HT1080 (cell line): ENCODE results near the gene GSTP1. TPM values are rescaled to one million over a fixed set of nuclear protein-coding genes. Genes with fewer than 3 reads are reported as not detected.
A peak's percentile ranks its signal among the peaks of the same experiment; 100 is the strongest.

Source experiments
- DNase-seq: peaks from one replicate; pipeline ENCODE4 v3.0.0-alpha.2; 2015; ENCODE audit warnings: low read depth
- small RNA-seq: library from RNA; depleted of rRNA; stranded (forward); fragments of <200 nt; gene quantifications from one replicate; pipeline ENCODE3, GENCODE V24; 2014
- total RNA-seq: library from RNA; depleted of rRNA; stranded (reverse); fragments of >200 nt; shearing (Covaris generic); gene quantifications from 2 replicates; pipeline ENCODE4 v1.2.3, GENCODE V29; 2014; rRNA removed

GSTP1 gene
- total RNA-seq, 1 experiment from 2014 or later, result 904 TPM

GRCh38 chr11:67629386-67630227 is 46.0 kb downstream of the GSTP1 start, which contains the start of gene NUDT8:
TSS of gene NUDT8 (minus strand) at chr11:67629937. CDS start at chr11:67629911, 26 bp downstream.
- peak; percentile 71 for DNase-seq

DNA sequence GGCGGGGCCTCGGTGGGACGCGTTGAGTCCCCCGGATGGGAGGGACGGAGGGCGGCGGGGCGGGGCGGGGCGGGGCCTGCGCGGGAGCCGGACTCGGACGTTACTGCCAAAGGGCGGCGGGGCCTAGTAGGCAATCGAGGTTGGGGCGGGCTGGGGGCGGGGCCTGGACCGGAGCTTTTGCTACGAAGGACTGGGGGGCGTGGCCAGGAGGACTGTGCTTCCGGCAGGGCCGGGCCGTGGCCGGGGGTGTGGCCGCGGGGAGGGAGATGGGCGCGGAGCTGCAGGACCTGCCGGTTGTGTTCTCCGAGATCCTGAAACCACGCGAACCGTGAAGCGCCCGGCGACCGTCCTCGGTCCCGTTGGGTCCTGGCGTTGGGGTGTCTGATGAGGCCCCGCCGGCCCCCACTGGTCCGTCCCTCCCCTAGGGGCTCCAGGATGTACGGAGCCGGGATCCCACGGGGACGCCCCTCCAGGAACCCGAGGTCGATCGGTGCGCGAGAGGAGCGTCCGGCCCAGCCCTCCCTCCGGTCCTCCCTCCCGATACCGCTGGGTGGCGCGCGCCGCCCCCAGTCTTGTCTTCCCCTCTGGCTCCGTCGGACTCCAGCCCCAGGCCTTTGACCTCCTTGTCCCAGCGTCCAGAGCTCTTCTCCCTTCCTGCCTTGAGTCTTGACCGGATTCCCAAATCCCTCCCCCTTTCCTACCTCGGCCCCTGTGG is 46.8 kb downstream of the GSTP1 start:
- peak; percentile 86 for DNase-seq

- DNase-seq, result no peak
These were observed 47.3 kb downstream of the GSTP1 start for GRCh38 chr11:67630943-67631331.

DNA sequence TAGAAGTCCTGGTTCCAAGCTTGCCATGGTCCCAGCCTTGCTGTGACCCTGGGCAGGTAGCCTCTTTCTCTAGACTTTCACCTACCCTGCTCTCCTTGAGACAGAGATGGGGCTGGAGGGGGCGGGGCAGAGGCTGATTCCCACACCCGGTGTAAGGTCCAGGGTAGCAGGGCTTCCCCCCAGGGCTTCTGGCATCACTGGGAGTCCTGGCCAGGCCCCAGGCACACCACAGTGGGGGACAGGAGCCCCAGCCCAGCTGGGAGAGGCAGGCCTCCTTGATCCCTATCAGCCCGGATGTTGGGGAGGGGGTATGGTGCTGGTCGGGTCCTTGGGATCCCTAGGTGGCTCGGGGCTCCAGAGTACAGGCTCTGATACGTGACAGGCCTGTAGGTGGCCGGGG is 47.8 kb downstream of the GSTP1 start:
- no peak for DNase-seq

DNA sequence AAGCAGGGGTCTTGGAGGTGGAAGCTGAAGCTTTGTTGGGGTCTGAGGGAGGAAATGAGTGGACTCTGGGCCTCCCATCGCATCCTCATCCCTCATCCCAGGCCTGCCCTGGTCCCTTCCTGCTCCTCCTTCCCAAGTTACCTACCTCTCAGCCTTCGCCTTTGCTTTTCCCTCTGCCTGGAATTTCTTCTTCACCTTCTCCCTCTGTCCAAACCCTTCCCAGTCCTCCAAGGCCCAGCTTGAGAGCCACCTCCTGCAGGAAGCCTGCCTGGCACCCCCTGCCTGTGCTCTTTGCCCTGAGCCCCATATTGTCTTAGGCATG is 48.2 kb downstream of the GSTP1 start:
- DNase-seq, result no peak

- no peak for DNase-seq
These were observed 48.8 kb downstream of the GSTP1 start for GRCh38 chr11:67632175-67632981.

- no peak for DNase-seq
These were observed 49.6 kb downstream of the GSTP1 start for GRCh38 chr11:67632982-67633755.

- no peak for DNase-seq
These were observed 50.2 kb downstream of the GSTP1 start for GRCh38 chr11:67633758-67634365.

- no peak for DNase-seq
These were observed 51.0 kb downstream of the GSTP1 start for GRCh38 chr11:67634366-67635230.

- no peak for DNase-seq
These were observed 51.6 kb downstream of the GSTP1 start for GRCh38 chr11:67635231-67635521.

Small RNA genes within 50 kb of the gene (small RNA-seq; reads per million reads assigned to genes)
- not detected for gene AP003385.3

Other genes starting within 250 kb of the GSTP1 start
- 34.5 and 39.4 TPM in 2 replicates for gene POLD4, start 230.3 kb upstream of the GSTP1 start, total RNA-seq
- gene CLCF1, start 210.2 kb upstream of the GSTP1 start, total RNA-seq, result 7.5 and 9.3 TPM in 2 replicates
- gene RAD9A, start 191.8 kb upstream of the GSTP1 start, total RNA-seq, result 6.5 and 11.7 TPM in 2 replicates
- 324 and 339 TPM in 2 replicates for gene PPP1CA, start 182.0 kb upstream of the GSTP1 start, total RNA-seq
- 0.05 TPM in 1 of 2 replicates, not detected in the other for gene TBC1D10C, start 179.7 kb upstream of the GSTP1 start, total RNA-seq
- 0.13 TPM in 1 of 2 replicates, not detected in the other for gene CARNS1, start 168.1 kb upstream of the GSTP1 start, total RNA-seq
- gene RPS6KB2, start 155.3 kb upstream of the GSTP1 start, total RNA-seq, result 49.0 and 52.7 TPM in 2 replicates
- 0.60 TPM in 1 of 2 replicates, not detected in the other for gene PTPRCAP, start 146.1 kb upstream of the GSTP1 start, total RNA-seq
- gene CORO1B, start 140.3 kb upstream of the GSTP1 start, total RNA-seq, result 113 and 151 TPM in 2 replicates
- not detected in 2 replicates for gene GPR152, start 131.1 kb upstream of the GSTP1 start, total RNA-seq
- not detected in 2 replicates for gene CABP4, start 128.5 kb upstream of the GSTP1 start, total RNA-seq
- gene TMEM134, start 114.6 kb upstream of the GSTP1 start, total RNA-seq, result 3.3 and 6.9 TPM in 2 replicates
- gene AIP, start 100.8 kb upstream of the GSTP1 start, total RNA-seq, result 81.5 and 91.2 TPM in 2 replicates
- 0.13 and 0.90 TPM in 2 replicates for gene PITPNM1, start 78.4 kb upstream of the GSTP1 start, total RNA-seq
- gene CDK2AP2, start 75.7 kb upstream of the GSTP1 start, total RNA-seq, result 20.0 and 24.7 TPM in 2 replicates
- not detected in 2 replicates for gene CABP2, start 60.4 kb upstream of the GSTP1 start, total RNA-seq
- 202 and 217 TPM in 2 replicates for gene NDUFV1, start 23.1 kb downstream of the GSTP1 start, total RNA-seq
- gene NUDT8, start 46.1 kb downstream of the GSTP1 start, total RNA-seq, result 17.0 and 21.5 TPM in 2 replicates
- gene TBX10, start 56.0 kb downstream of the GSTP1 start, total RNA-seq, result not detected in 2 replicates
- not detected in 2 replicates for gene ACY3, start 66.9 kb downstream of the GSTP1 start, total RNA-seq
- not detected in 2 replicates for gene ALDH3B2, start 90.8 kb downstream of the GSTP1 start, total RNA-seq